HEK293T (cell line): Measurements from ENCODE around the gene TNNI3.
"Not testable (repeated sequence)": the region's sequence is repeated elsewhere in the genome, so short reads cannot be mapped to it uniquely, and the experiment has no call there.

ENCODE experiments used
- CTCF ChIA-PET: fragments of 350-600 bp; formaldehyde crosslinking; extraction: SDS; loops from one replicate; lab custom pipeline; 2021; ENCODE audit warnings: antibody characterized with exemption, inconsistent platforms; lab: Yijun Ruan, JAX
- POLR2A ChIA-PET: fragments of 350-600 bp; formaldehyde crosslinking; extraction: SDS; loops from one replicate; lab custom pipeline; 2020; ENCODE audit warnings: antibody characterized with exemption, inconsistent platforms; lab: Yijun Ruan, JAX
- DNase-seq: peaks from one replicate; pipeline ENCODE4 v3.0.0; 2012; ENCODE audit warnings: mixed read lengths; ENCODE audit errors: extremely low spot score
- ARNT ChIP-seq: fragments of 450-650 bp; IDR thresholded peaks from 2 replicates; pipeline ENCODE4 v1.6.1; 2017; ENCODE audit warnings: mild to moderate bottlenecking
- BHLHE40 ChIP-seq: fragments of 450-650 bp; IDR thresholded peaks from 2 replicates; pipeline ENCODE4 v1.6.1; 2016; ENCODE audit warnings: mild to moderate bottlenecking, moderate library complexity, borderline replicate concordance
- CTBP1 ChIP-seq: fragments of 450-650 bp; IDR thresholded peaks from 2 replicates; pipeline ENCODE4 v1.6.1; 2016; ENCODE audit warnings: borderline replicate concordance
- ELF4 ChIP-seq: fragments of 450-650 bp; IDR thresholded peaks from 2 replicates; pipeline ENCODE4 v1.6.1; 2017; ENCODE audit warnings: antibody characterized with exemption
- FOXA1 ChIP-seq: fragments of 450-650 bp; IDR thresholded peaks from 2 replicates; pipeline ENCODE4 v1.6.1; 2016; ENCODE audit warnings: mild to moderate bottlenecking
- FOXK2 ChIP-seq: fragments of 450-650 bp; IDR thresholded peaks from 2 replicates; pipeline ENCODE4 v1.6.1; 2016; ENCODE audit warnings: mild to moderate bottlenecking
- FOXM1 ChIP-seq: fragments of 450-650 bp; IDR thresholded peaks from 2 replicates; pipeline ENCODE4 v1.6.1; 2017; ENCODE audit warnings: mild to moderate bottlenecking, borderline replicate concordance
- HDGF ChIP-seq: fragments of 450-650 bp; IDR thresholded peaks from 2 replicates; pipeline ENCODE4 v1.6.1; 2017; ENCODE audit warnings: antibody characterized with exemption, borderline replicate concordance
- L3MBTL2 ChIP-seq: fragments of 450-650 bp; conservative IDR thresholded peaks from 2 replicates; pipeline ENCODE4 v1.6.1; 2016; ENCODE audit warnings: mild to moderate bottlenecking
- LEF1 ChIP-seq: fragments of 450-650 bp; IDR thresholded peaks from 2 replicates; pipeline ENCODE4 v1.6.1; 2017; ENCODE audit warnings: mild to moderate bottlenecking, borderline replicate concordance
- NFRKB ChIP-seq: fragments of 450-650 bp; IDR thresholded peaks from 2 replicates; pipeline ENCODE4 v1.6.1; 2016; ENCODE audit warnings: mild to moderate bottlenecking, moderate library complexity
- PKNOX1 ChIP-seq: fragments of 450-650 bp; IDR thresholded peaks from 2 replicates; pipeline ENCODE4 v1.6.1; 2016
- SP1 ChIP-seq: fragments of 450-650 bp; IDR thresholded peaks from 2 replicates; pipeline ENCODE4 v1.6.1; 2017
- SUZ12 ChIP-seq: fragments of 450-650 bp; IDR thresholded peaks from 2 replicates; pipeline ENCODE4 v1.6.1; 2016; ENCODE audit warnings: mild to moderate bottlenecking
- TARDBP ChIP-seq: fragments of 450-650 bp; IDR thresholded peaks from 2 replicates; pipeline ENCODE4 v1.6.1; 2016
- ZNF384 ChIP-seq: fragments of 450-650 bp; IDR thresholded peaks from 2 replicates; pipeline ENCODE4 v1.6.1; 2016

Gene TNNI3

GRCh38 chr19:55173186-55173713 lies 15.7 kb upstream of the TNNI3 start:
- ChIA-PET POLR2A (interaction anchor here (0.8 to 1.6 kb wide), 4 partner anchors 13 to 86 kb away, joined by 3 to 8 read pairs (median 3); partner anchors contain the start of gene PPP6R1), CTCF (no interaction called here)
- no peak for TF ChIP-seq HDGF
- no peak for TF ChIP-seq BHLHE40
- TF ChIP-seq CTBP1, result no peak
- no peak for TF ChIP-seq LEF1
- no peak for TF ChIP-seq FOXM1
- TF ChIP-seq L3MBTL2, result no peak
- TF ChIP-seq SUZ12, result no peak
- TF ChIP-seq FOXK2, result no peak
- no peak for TF ChIP-seq TARDBP
- no peak for TF ChIP-seq FOXA1
- no peak for TF ChIP-seq PKNOX1
- TF ChIP-seq ARNT, result no peak
- no peak for TF ChIP-seq SP1
- TF ChIP-seq ELF4, result no peak
- no peak for TF ChIP-seq ZNF384
- TF ChIP-seq NFRKB, result no peak
- no peak for DNase-seq

- DNase-seq, result no peak
- ChIA-PET POLR2A (interaction anchor here (0.8 kb wide), 1 partner anchor 12 kb away, joined by 3 read pairs; no protein-coding TSS in a partner anchor), CTCF (no interaction called here)
- TF ChIP-seq ARNT, result no peak
- TF ChIP-seq BHLHE40, result no peak
Observed at GRCh38 chr19:55172741-55173140, 15.2 kb upstream of the TNNI3 start.

GRCh38 chr19:55172318-55172717 lies 14.8 kb upstream of the TNNI3 start:
- DNase-seq, POLR2A ChIA-PET, CTCF ChIA-PET: not testable (repeated sequence)

GRCh38 chr19:55171440-55171839 lies 13.9 kb upstream of the TNNI3 start:
- ChIA-PET CTCF (no interaction called here), POLR2A (interaction anchor here (0.7 kb wide), 1 partner anchor 110 kb away, joined by 3 read pairs; no protein-coding TSS in a partner anchor)
- TF ChIP-seq HDGF, result no peak
- no peak for TF ChIP-seq ARNT
- no peak for TF ChIP-seq TARDBP
- TF ChIP-seq LEF1, result no peak
- no peak for TF ChIP-seq SUZ12
- no peak for TF ChIP-seq ELF4
- TF ChIP-seq BHLHE40, result no peak
- no peak for TF ChIP-seq FOXA1
- TF ChIP-seq ZNF384, result no peak
- no peak for TF ChIP-seq PKNOX1
- no peak for TF ChIP-seq FOXM1
- TF ChIP-seq CTBP1, result no peak
- no peak for DNase-seq

GRCh38 chr19:55169136-55169535 lies 11.6 kb upstream of the TNNI3 start:
- DNase-seq, result no peak
- ChIA-PET CTCF (no interaction called here), POLR2A (no interaction called here)
- no peak for TF ChIP-seq CTBP1
- TF ChIP-seq FOXM1, result no peak
- TF ChIP-seq FOXK2, result no peak
- no peak for TF ChIP-seq NFRKB
- no peak for TF ChIP-seq TARDBP
- TF ChIP-seq SP1, result no peak
- no peak for TF ChIP-seq BHLHE40
- no peak for TF ChIP-seq HDGF
- TF ChIP-seq L3MBTL2, result no peak
- TF ChIP-seq ARNT, result no peak
- TF ChIP-seq LEF1, result no peak
- TF ChIP-seq ELF4, result no peak
- no peak for TF ChIP-seq PKNOX1
- TF ChIP-seq SUZ12, result no peak
- no peak for TF ChIP-seq ZNF384
- TF ChIP-seq FOXA1, result no peak

- peak; percentile 77 for TF ChIP-seq PKNOX1
- TF ChIP-seq SP1, result peak; percentile 65; the same call in 1 of the 2 replicates
- peak; percentile 89 for TF ChIP-seq BHLHE40
- TF ChIP-seq L3MBTL2, result no peak; the same call in none of the 2 replicates
- TF ChIP-seq ZNF384, result no peak
- DNase-seq, result peak; percentile 98
- POLR2A ChIA-PET, result interaction anchor here (0.6 to 1.9 kb wide), 8 partner anchors 9 to 470 kb away, joined by 3 to 4 read pairs (median 3); partner anchors contain the start of genes PPP6R1, TNNI3 and ZNF628
- CTCF ChIA-PET, result interaction anchor here (0.7 to 1.8 kb wide), 4 partner anchors 8 to 293 kb away, joined by 3 to 10 read pairs (median 4); no protein-coding TSS in a partner anchor
Observed at GRCh38 chr19:55166530-55167268, 9.2 kb upstream of the TNNI3 start, which contains the start of gene DNAAF3. TSS of gene DNAAF3 (minus strand) at chr19:55166613. CDS start at chr19:55166413, 200 bp downstream.
